Upper lobe of right lung (tissue), 1 donor: Measurements from ENCODE around the gene AIP. TPM values are rescaled to one million over a fixed set of nuclear protein-coding genes. Genes with fewer than 3 reads are reported as not detected.

ENCODE experiments used
- ATAC-seq: fragments of 200-7000 bp; cut with Tn5 transposase; one replicate; pipeline ENCODE4 v1.9.1; 2020; ENCODE audit warnings: mild to moderate bottlenecking, moderate library complexity
- DNase-seq: peaks from one replicate; pipeline ENCODE4 v3.0.0-alpha.2; 2020
- H3K27ac ChIP-seq: fragments of 200-600 bp; one replicate; pipeline ENCODE4 v1.8.0; 2022
- H3K27me3 ChIP-seq: fragments of 200-600 bp; one replicate; pipeline ENCODE4 v1.8.0; 2022; ENCODE audit warnings: mild to moderate bottlenecking
- H3K36me3 ChIP-seq: fragments of 200-600 bp; one replicate; pipeline ENCODE4 v1.8.0; 2022
- H3K4me1 ChIP-seq: fragments of 200-600 bp; one replicate; pipeline ENCODE4 v1.8.0; 2022
- H3K4me3 ChIP-seq: fragments of 200-600 bp; one replicate; pipeline ENCODE4 v1.8.0; 2022; ENCODE audit warnings: mild to moderate bottlenecking
- H3K9me3 ChIP-seq: fragments of 200-600 bp; one replicate; pipeline ENCODE4 v1.8.0; 2022
- CTCF ChIP-seq: fragments of 200-600 bp; IDR thresholded peaks from one replicate; pipeline ENCODE4 v1.8.0; 2022; ENCODE audit warnings: antibody characterized with exemption
- intact Hi-C: fragments of 100-400 bp; cut with DNase I; formaldehyde crosslinking; loops from one replicate; pipeline ENCODE4 v1.11.0; 2022
- microRNA-seq: library from miRNA; unstranded; fragments of <30 nt; microRNA quantifications from one replicate; pipeline ENCODE4 v1.2.0, GENCODE V29; 2020; ENCODE audit warnings: borderline microRNAs expressed
- total RNA-seq: library from RNA; stranded (reverse); fragmentation: NEBNext Ultra II Directional; extraction: Animal tissue kit (Norgen Biotek cat#: 25700); gene quantifications from one replicate; pipeline ENCODE4 v1.2.1, GENCODE V29; 2021
- donor health status: DM: no; HTN: yes; CAD: no; lungs with severe emphysema.

Gene AIP
- total RNA-seq, 1 donor from 2014 or later = 87.0 TPM

- no peaks in the 10 kb centered on the region for H3K9me3 ChIP-seq
- no peak for DNase-seq
- no peaks in the 10 kb centered on the region for H3K27me3 ChIP-seq
- H3K27ac ChIP-seq = no peak overlapping the region
- no peaks in the 10 kb centered on the region for H3K36me3 ChIP-seq
- intact Hi-C loops = no loop called here
- ATAC-seq = no peak
- no peak for TF ChIP-seq CTCF
- no peaks in the 10 kb centered on the region for H3K4me1 ChIP-seq
- no peak overlapping the region for H3K4me3 ChIP-seq
These were observed 56.7 kb downstream of the AIP start for GRCh38 chr11:67539550-67539949.

Small RNAs within 50 kb of the gene (microRNA-seq; reads per million reads assigned to microRNA genes)
- not detected for gene MIR6752

Other genes starting within 250 kb of the AIP start
- gene GRK2, start 216.6 kb upstream of the AIP start, total RNA-seq = 98.4 TPM
- gene ANKRD13D, start 193.7 kb upstream of the AIP start, total RNA-seq = 59.4 TPM
- 36.4 TPM for gene SSH3, start 179.5 kb upstream of the AIP start, total RNA-seq
- gene POLD4, start 129.5 kb upstream of the AIP start, total RNA-seq = 69.3 TPM
- 4.0 TPM for gene CLCF1, start 109.4 kb upstream of the AIP start, total RNA-seq
- gene RAD9A, start 91.0 kb upstream of the AIP start, total RNA-seq = 20.7 TPM
- 134 TPM for gene PPP1CA, start 81.2 kb upstream of the AIP start, total RNA-seq
- 26.8 TPM for gene TBC1D10C, start 78.9 kb upstream of the AIP start, total RNA-seq
- gene CARNS1, start 67.3 kb upstream of the AIP start, total RNA-seq = 2.7 TPM
- 40.0 TPM for gene RPS6KB2, start 54.5 kb upstream of the AIP start, total RNA-seq
- 17.7 TPM for gene PTPRCAP, start 45.3 kb upstream of the AIP start, total RNA-seq
- gene CORO1B, start 39.5 kb upstream of the AIP start, total RNA-seq = 132 TPM
- not detected for gene GPR152, start 30.3 kb upstream of the AIP start, total RNA-seq
- gene CABP4, start 27.7 kb upstream of the AIP start, total RNA-seq = 3.2 TPM
- 46.9 TPM for gene TMEM134, start 13.8 kb upstream of the AIP start, total RNA-seq
- gene PITPNM1, start 22.3 kb downstream of the AIP start, total RNA-seq = 38.2 TPM
- 84.2 TPM for gene CDK2AP2, start 25.1 kb downstream of the AIP start, total RNA-seq
- gene CABP2, start 40.4 kb downstream of the AIP start, total RNA-seq = not detected
- 751 TPM for gene GSTP1, start 100.8 kb downstream of the AIP start, total RNA-seq
- gene NDUFV1, start 123.9 kb downstream of the AIP start, total RNA-seq = 141 TPM
- gene NUDT8, start 146.9 kb downstream of the AIP start, total RNA-seq = 12.2 TPM
- gene TBX10, start 156.7 kb downstream of the AIP start, total RNA-seq = not detected
- gene ACY3, start 167.7 kb downstream of the AIP start, total RNA-seq = 0.32 TPM
- 1.3 TPM for gene ALDH3B2, start 191.6 kb downstream of the AIP start, total RNA-seq